ENCODE results near the gene ENTPD3. TPM values are rescaled to one million over a fixed set of nuclear protein-coding genes. Genes with fewer than 3 reads are reported as not detected.
"Not testable (repeated sequence)": the region's sequence is repeated elsewhere in the genome, so short reads cannot be mapped to it uniquely, and the experiment has no call there.

The ENTPD3 gene
- total RNA-seq, 6 donors from 2014 or later, result 2.1 to 9.6 (median 3.9) TPM

- WGBS, 2 donors, result 86 to 88% methylated on average over 4 of the region's 4 CpGs
- DNase-seq (no peak), ATAC-seq (ENCODE audit: low FRiP score in 2 of 2) (no peak)
- H3K27me3 ChIP-seq, result no peaks in the 10 kb centered on the region
- H3K4me3 ChIP-seq, result no peak overlapping the region
- H3K4me1 ChIP-seq, result peaks cover 35 to 51% (median 41%) of the 10 kb centered on the region in 4 donors
- no peak overlapping the region for H3K27ac ChIP-seq
- peaks cover 0 to 23% (median 15%) of the 10 kb centered on the region in 4 donors for H3K36me3 ChIP-seq
- TF ChIP-seq POLR2AphosphoS5 (IDR thresholded peaks at IDR 0.05), result no peak
- no peak for TF ChIP-seq CTCF (IDR thresholded peaks at IDR 0.05)
- no peak for TF ChIP-seq EP300 (IDR thresholded peaks at IDR 0.05)
- H3K9me3 ChIP-seq, result no peaks in the 10 kb centered on the region
Observed at GRCh38 chr3:40455328-40455727, 68.3 kb downstream of the ENTPD3 start.

- peak overlapping the region; percentile 86 to 93 (median 91) for H3K27ac ChIP-seq
- TF ChIP-seq POLR2A (IDR thresholded peaks at IDR 0.05) (no peak), CTCF (IDR thresholded peaks at IDR 0.05) (no peak), EP300 (IDR thresholded peaks at IDR 0.05) (no peak), POLR2AphosphoS5 (IDR thresholded peaks at IDR 0.05) (no peak)
- peaks cover 39 to 58% (median 44%) of the 10 kb centered on the region in 4 donors for H3K4me1 ChIP-seq
- WGBS, 2 donors, result 51 to 56% methylated on average over 29 of the region's 29 CpGs
- H3K27me3 ChIP-seq, result no peaks in the 10 kb centered on the region
- ATAC-seq (ENCODE audit: low FRiP score in 2 of 2) (no peak), DNase-seq (peak in 1 of 2 donors; percentile 45)
- H3K36me3 ChIP-seq, result peaks cover 8 to 34% (median 26%) of the 10 kb centered on the region in 4 donors
- peak overlapping the region; percentile 11 to 84 (median 82) for H3K4me3 ChIP-seq
- no peaks in the 10 kb centered on the region for H3K9me3 ChIP-seq
Observed at GRCh38 chr3:40456279-40456939, 69.4 kb downstream of the ENTPD3 start.

GRCh38 chr3:40456940-40457823 lies 70.2 kb downstream of the ENTPD3 start, which contains the start of gene RPL14:
Gene RPL14, plus strand, starts transcription at chr3:40457339. Its CDS starts 133 bp downstream, at chr3:40457472.
- Histone ChIP-seq H3K36me3 (peaks cover 10 to 42% (median 33%) of the 10 kb centered on the region in 4 donors), H3K27ac (peak within 1 kb of the TSS; percentile 86 to 93 (median 91)), H3K27me3 (no peaks in the 10 kb centered on the region), H3K4me3 (peak within 1 kb of the TSS; percentile 70 to 84 (median 82)), H3K4me1 (peaks cover 35 to 54% (median 42%) of the 10 kb centered on the region in 4 donors), H3K9me3 (no peaks in the 10 kb centered on the region)
- peak; percentile 94 to 95 for ATAC-seq (ENCODE audit: low FRiP score in 2 of 2)
- 0 to 1% methylated on average over 33 to 57 of the region's 79 CpGs for WGBS, 2 donors
- TF ChIP-seq CTCF (IDR thresholded peaks at IDR 0.05), result peak in 4 of 6 experiments; percentile 20 to 44 (median 28)
- TF ChIP-seq POLR2AphosphoS5 (IDR thresholded peaks at IDR 0.05), result peak; percentile 96 to 97
- peak in 1 of 4 donors; percentile 14 for TF ChIP-seq EP300 (IDR thresholded peaks at IDR 0.05)
- TF ChIP-seq POLR2A (IDR thresholded peaks at IDR 0.05), result peak; percentile 48 to 96 (median 92)
- DNase-seq, result peak; percentile 95 to 97

DNA sequence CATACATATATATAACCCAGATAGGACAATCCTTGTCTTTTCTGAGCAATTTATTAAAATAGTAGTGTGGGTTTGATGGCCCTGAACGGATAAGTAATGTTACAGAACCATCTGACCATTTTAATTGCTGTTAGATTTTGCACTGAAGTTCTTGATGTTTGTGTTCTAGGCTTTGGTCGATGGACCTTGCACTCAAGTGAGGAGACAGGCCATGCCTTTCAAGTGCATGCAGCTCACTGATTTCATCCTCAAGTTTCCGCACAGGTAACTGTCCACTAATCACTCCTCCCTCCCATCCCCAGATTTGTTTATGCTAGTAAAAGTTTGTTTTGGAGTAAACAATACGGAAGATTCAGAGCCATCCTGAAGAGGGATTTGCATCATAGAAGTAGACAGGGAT lies 71.5 kb downstream of the ENTPD3 start:
- H3K27me3 ChIP-seq, result no peaks in the 10 kb centered on the region
- H3K4me1 ChIP-seq, result peaks cover 29 to 48% (median 37%) of the 10 kb centered on the region in 4 donors
- no peak for DNase-seq
- ATAC-seq (ENCODE audit: low FRiP score in 2 of 2), result no peak
- no peaks in the 10 kb centered on the region for H3K9me3 ChIP-seq
- H3K36me3 ChIP-seq, result peaks cover 20 to 53% (median 45%) of the 10 kb centered on the region in 4 donors
- H3K27ac ChIP-seq, result no peak overlapping the region
- WGBS, 2 donors, result 91 to 94% methylated on average over 4 of the region's 4 CpGs
- TF ChIP-seq POLR2AphosphoS5 (IDR thresholded peaks at IDR 0.05) (no peak), EP300 (IDR thresholded peaks at IDR 0.05) (no peak), POLR2A (IDR thresholded peaks at IDR 0.05) (no peak), CTCF (IDR thresholded peaks at IDR 0.05) (no peak)
- peak overlapping the region in 2 of 4 donors; percentile 82 to 84 for H3K4me3 ChIP-seq

- peaks cover 22 to 72% (median 52%) of the 10 kb centered on the region in 4 donors for H3K36me3 ChIP-seq
- ATAC-seq (ENCODE audit: low FRiP score in 2 of 2); H3K4me3 ChIP-seq; H3K9me3 ChIP-seq; H3K27me3 ChIP-seq: not testable (repeated sequence)
- peak overlapping the region in 2 of 4 donors; percentile 3 to 31 for H3K27ac ChIP-seq
- peak in 1 of 2 donors; percentile 43 for DNase-seq
- H3K4me1 ChIP-seq, result peaks cover 22 to 42% (median 35%) of the 10 kb centered on the region in 4 donors
- WGBS, 2 donors, result 78 to 82% methylated on average over 6 of the region's 6 CpGs
Observed at GRCh38 chr3:40460481-40460880, 73.5 kb downstream of the ENTPD3 start.
